HepG2 (cell line): ENCODE data around the gene YJEFN3. TPM values are rescaled to one million over a fixed set of nuclear protein-coding genes. Genes with fewer than 3 reads are reported as not detected.

Source experiments
- BORCS8-MEF2B ChIP-seq: sonication (generic); formaldehyde crosslinking; IDR thresholded peaks from 2 replicates; pipeline ENCODE4 v1.8.0; 2022; ENCODE audit warnings: mild to moderate bottlenecking, missing genetic modification reagents
- BRF2 ChIP-seq: sonication (generic); formaldehyde crosslinking; IDR thresholded peaks from 2 replicates; pipeline ENCODE4 v1.8.1; 2022; ENCODE audit warnings: mild to moderate bottlenecking, missing genetic modification reagents
- CERS6 ChIP-seq: sonication (generic); formaldehyde crosslinking; IDR thresholded peaks from 2 replicates; pipeline ENCODE4 v1.5.0; 2020; ENCODE audit warnings: missing genetic modification reagents
- GABPB1 ChIP-seq: IDR thresholded peaks from 2 replicates; pipeline ENCODE4 v1.6.1; 2016; ENCODE audit warnings: mild to moderate bottlenecking, missing genetic modification reagents, moderate library complexity, missing compliant biosample characterization
- NR2C2 ChIP-seq: sonication (generic); formaldehyde crosslinking; IDR thresholded peaks from 2 replicates; pipeline ENCODE4 v1.4.0; 2020; ENCODE audit warnings: missing genetic modification reagents, mild to moderate bottlenecking, moderate library complexity, borderline replicate concordance
- PRDM10 ChIP-seq: sonication (generic); formaldehyde crosslinking; IDR thresholded peaks from 2 replicates; pipeline ENCODE4 v1.4.0; 2020; ENCODE audit warnings: low read depth, missing genetic modification reagents
- TBX3 ChIP-seq: fragments of 450-650 bp; IDR thresholded peaks from 2 replicates; pipeline ENCODE4 v1.6.1; 2017; ENCODE audit warnings: antibody characterized with exemption, mild to moderate bottlenecking, inconsistent platforms, borderline replicate concordance
- XRCC5 ChIP-seq: fragments of 200-400 bp; formaldehyde crosslinking; optimal IDR thresholded peaks from 2 replicates; pipeline ENCODE3; 2017; ENCODE audit warnings: mild to moderate bottlenecking, low read length
- ZBTB26 ChIP-seq: IDR thresholded peaks from 2 replicates; pipeline ENCODE4 v1.6.1; 2016; ENCODE audit warnings: missing compliant biosample characterization, missing genetic modification reagents, borderline replicate concordance
- ZNF350 ChIP-seq: sonication (generic); formaldehyde crosslinking; IDR thresholded peaks from 2 replicates; pipeline ENCODE4 v1.4.0; 2020; ENCODE audit warnings: mild to moderate bottlenecking, low read depth, missing genetic modification reagents, borderline replicate concordance
- ZNF543 ChIP-seq: sonication (generic); formaldehyde crosslinking; IDR thresholded peaks from 2 replicates; pipeline ENCODE4 v1.4.0; 2020; ENCODE audit warnings: mild to moderate bottlenecking, missing genetic modification reagents
- ZNF550 ChIP-seq: sonication (generic); formaldehyde crosslinking; IDR thresholded peaks from 2 replicates; pipeline ENCODE4 v1.4.0; 2020; ENCODE audit warnings: mild to moderate bottlenecking, missing genetic modification reagents, borderline replicate concordance
- ZNF614 ChIP-seq: IDR thresholded peaks from 2 replicates; pipeline ENCODE4 v1.6.1; 2018; ENCODE audit warnings: missing biosample characterization, missing genetic modification reagents, inconsistent platforms, borderline replicate concordance
- ZNF781 ChIP-seq: sonication (generic); formaldehyde crosslinking; IDR thresholded peaks from 2 replicates; pipeline ENCODE4 v1.5.1; 2020; ENCODE audit warnings: borderline replicate concordance, mild to moderate bottlenecking, missing genetic modification reagents; ENCODE audit errors: not compliant biosample characterization
- ZNF788 ChIP-seq: sonication (generic); formaldehyde crosslinking; IDR thresholded peaks from 2 replicates; pipeline ENCODE4 v1.5.0; 2020; ENCODE audit warnings: mild to moderate bottlenecking, missing genetic modification reagents, borderline replicate concordance
- ZNF839 ChIP-seq: sonication (generic); formaldehyde crosslinking; IDR thresholded peaks from 2 replicates; pipeline ENCODE4 v1.4.0; 2020; ENCODE audit warnings: missing genetic modification reagents, mild to moderate bottlenecking, borderline replicate concordance
- polyA plus RNA-seq, 8 experiments: library from polyadenylated mRNA; depleted of rRNA in 3 of 8; stranded (reverse) in 7 of 8; unstranded in 1 of 8; fragments of >200 nt; fragmentation: Illumina TruSeq in 4 of 8; extraction: Trizol in 4 of 8; gene quantifications; 2 replicates each; pipeline versions ENCODE4 v1.2.1 to v1.2.3, GENCODE V29; 2011 to 2016; ENCODE audit warnings: low read depth in 4 of 8, missing spikeins in 1 of 8, mixed read lengths in 1 of 8; ENCODE audit not compliant: insufficient read depth in 1 of 8
- total RNA-seq, 5 experiments: library from RNA; depleted of rRNA; stranded (reverse); fragments of >200 nt; fragmentation: Illumina TruSeq; extraction: Trizol; gene quantifications; 2 replicates each; pipeline ENCODE4 v1.2.3, GENCODE V29; 2016; ENCODE audit warnings: low read depth in 1 of 5
- TF ChIP-seq, protein P1 (sequence below): sonication (generic); formaldehyde crosslinking; IDR thresholded peaks from 2 replicates; pipeline ENCODE4 v1.4.0; 2020; ENCODE audit warnings: missing genetic modification reagents, borderline replicate concordance
- TF ChIP-seq, protein P2 (sequence below): sonication (generic); formaldehyde crosslinking; IDR thresholded peaks from 2 replicates; pipeline ENCODE4 v1.8.0; 2023; ENCODE audit warnings: mild to moderate bottlenecking, missing genetic modification reagents

Gene YJEFN3
- total and polyA plus RNA-seq, 2 of the 13 experiments (the other 11 are each of a cell fraction or from before 2014, with no cell fraction given): 0.89 to 4.0 TPM

GRCh38 chr19:19490214-19490968, 38.3 kb upstream of the YJEFN3 start (continued):
- TF ChIP-seq TBX3 (no peak), PRDM10 (CRISPR knock-in tag) (no peak), ZBTB26 (no peak), ZNF550 (CRISPR knock-in tag) (no peak), BRF2 (CRISPR knock-in tag) (no peak), ZNF614 (CRISPR knock-in tag) (peak; percentile 28; the same call in 1 of the 2 replicates), ZNF839 (CRISPR knock-in tag) (no peak), ZNF350 (peak; percentile 40; the same call in 1 of the 2 replicates), ZNF543 (CRISPR knock-in tag) (no peak), ZNF781 (CRISPR knock-in tag) (peak; percentile 39), ZNF788 (CRISPR knock-in tag) (no peak), GABPB1 (peak; percentile 19; the same call in 1 of the 2 replicates), BORCS8-MEF2B (CRISPR knock-in tag) (0 out of 2 replicates have a peak, but pooled peaks have one; percentile 51), CERS6 (CRISPR knock-in tag) (no peak), XRCC5 (peak; percentile 28), NR2C2 (CRISPR knock-in tag) (no peak; the same call in 1 of the 2 replicates)
- TF ChIP-seq, protein P1, sequence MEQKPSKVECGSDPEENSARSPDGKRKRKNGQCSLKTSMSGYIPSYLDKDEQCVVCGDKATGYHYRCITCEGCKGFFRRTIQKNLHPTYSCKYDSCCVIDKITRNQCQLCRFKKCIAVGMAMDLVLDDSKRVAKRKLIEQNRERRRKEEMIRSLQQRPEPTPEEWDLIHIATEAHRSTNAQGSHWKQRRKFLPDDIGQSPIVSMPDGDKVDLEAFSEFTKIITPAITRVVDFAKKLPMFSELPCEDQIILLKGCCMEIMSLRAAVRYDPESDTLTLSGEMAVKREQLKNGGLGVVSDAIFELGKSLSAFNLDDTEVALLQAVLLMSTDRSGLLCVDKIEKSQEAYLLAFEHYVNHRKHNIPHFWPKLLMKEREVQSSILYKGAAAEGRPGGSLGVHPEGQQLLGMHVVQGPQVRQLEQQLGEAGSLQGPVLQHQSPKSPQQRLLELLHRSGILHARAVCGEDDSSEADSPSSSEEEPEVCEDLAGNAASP: peak; percentile 43; the same call in 1 of the 2 replicates
- TF ChIP-seq, protein P2, sequence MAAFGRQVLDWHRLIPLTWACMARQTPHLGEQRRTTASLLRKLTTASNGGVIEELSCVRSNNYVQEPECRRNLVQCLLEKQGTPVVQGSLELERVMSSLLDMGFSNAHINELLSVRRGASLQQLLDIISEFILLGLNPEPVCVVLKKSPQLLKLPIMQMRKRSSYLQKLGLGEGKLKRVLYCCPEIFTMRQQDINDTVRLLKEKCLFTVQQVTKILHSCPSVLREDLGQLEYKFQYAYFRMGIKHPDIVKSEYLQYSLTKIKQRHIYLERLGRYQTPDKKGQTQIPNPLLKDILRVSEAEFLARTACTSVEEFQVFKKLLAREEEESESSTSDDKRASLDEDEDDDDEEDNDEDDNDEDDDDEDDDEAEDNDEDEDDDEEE (CRISPR knock-in tag): no peak
